Skin of body (tissue), 2 donors: ENCODE measurements around the gene ARHGEF11. TPM values are rescaled to one million over a fixed set of nuclear protein-coding genes. Genes with fewer than 3 reads are reported as not detected.
"Not testable (repeated sequence)": the region's sequence is repeated elsewhere in the genome, so short reads cannot be mapped to it uniquely, and the experiment has no call there.

ENCODE experiments used
- DNase-seq: peaks from one replicate; lab custom pipeline; 2025; lab: John Stamatoyannopoulos, UW
- total RNA-seq: library from RNA; depleted of rRNA; stranded (reverse); fragments of >200 nt; gene quantifications from one replicate; pipeline ENCODE4 v1.2.3, GENCODE V29; 2014

Gene ARHGEF11, protein sequence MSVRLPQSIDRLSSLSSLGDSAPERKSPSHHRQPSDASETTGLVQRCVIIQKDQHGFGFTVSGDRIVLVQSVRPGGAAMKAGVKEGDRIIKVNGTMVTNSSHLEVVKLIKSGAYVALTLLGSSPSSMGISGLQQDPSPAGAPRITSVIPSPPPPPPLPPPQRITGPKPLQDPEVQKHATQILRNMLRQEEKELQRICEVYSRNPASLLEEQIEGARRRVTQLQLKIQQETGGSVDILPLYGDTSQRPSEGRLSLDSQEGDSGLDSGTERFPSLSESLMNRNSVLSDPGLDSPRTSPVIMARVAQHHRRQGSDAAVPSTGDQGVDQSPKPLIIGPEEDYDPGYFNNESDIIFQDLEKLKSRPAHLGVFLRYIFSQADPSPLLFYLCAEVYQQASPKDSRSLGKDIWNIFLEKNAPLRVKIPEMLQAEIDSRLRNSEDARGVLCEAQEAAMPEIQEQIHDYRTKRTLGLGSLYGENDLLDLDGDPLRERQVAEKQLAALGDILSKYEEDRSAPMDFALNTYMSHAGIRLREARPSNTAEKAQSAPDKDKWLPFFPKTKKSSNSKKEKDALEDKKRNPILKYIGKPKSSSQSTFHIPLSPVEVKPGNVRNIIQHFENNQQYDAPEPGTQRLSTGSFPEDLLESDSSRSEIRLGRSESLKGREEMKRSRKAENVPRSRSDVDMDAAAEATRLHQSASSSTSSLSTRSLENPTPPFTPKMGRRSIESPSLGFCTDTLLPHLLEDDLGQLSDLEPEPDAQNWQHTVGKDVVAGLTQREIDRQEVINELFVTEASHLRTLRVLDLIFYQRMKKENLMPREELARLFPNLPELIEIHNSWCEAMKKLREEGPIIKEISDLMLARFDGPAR (N-terminal part only)
- 26.6 TPM for total RNA-seq

DNA sequence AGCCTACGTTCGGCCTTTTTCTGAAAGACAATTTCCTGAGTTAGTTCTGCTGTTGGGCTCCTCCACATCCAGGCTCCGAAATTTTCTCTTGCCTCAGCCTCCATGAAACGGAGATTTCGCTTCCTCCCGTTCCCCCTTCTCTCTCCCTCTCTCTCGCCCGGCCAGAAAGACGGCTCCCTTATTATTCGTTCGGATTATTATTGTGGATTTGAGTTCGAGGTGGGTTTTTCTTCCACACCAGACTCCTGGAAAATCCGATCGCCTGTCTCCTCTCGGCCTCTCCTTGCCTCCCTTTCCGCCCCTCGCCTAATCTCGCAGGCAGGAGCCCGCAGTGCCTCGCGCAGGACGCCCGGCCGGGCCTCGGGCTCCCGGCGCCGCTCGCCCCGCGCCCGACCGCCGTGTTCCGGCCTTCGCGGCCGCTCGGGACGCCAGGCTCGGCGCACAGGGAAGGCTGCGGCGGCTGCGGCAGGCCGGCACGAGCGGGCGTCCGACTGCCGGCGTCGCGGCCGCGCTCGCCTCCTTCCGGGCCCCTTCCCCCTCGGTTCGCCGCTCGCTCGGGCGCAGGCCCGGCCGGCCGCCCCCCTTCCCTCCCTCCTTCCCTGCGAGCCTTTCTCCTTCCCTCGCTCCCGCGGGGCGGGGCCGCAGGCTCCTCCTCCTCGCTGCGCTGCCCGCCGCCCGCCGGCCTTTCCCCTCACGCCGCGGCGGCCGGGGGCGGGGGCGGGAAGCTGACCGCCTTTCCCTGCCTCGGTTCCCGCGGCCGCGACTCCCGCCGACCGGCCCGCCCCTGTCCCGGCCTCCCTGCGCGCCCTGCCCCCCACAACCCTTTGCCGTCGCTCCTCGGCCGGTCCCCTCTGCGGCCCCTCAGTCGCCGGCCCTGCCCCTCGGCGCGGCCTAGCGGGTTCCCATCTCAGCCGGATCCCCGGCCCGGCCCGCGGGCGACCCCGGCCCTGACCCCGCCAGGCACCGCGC is at the start of gene ARHGEF11:
Gene ARHGEF11 (minus strand): TSS at position 493 of the 969 bp plus-strand sequence. CDS start 1,412 bp downstream, outside the sequence.
- DNase-seq: peak; percentile 69

DNA sequence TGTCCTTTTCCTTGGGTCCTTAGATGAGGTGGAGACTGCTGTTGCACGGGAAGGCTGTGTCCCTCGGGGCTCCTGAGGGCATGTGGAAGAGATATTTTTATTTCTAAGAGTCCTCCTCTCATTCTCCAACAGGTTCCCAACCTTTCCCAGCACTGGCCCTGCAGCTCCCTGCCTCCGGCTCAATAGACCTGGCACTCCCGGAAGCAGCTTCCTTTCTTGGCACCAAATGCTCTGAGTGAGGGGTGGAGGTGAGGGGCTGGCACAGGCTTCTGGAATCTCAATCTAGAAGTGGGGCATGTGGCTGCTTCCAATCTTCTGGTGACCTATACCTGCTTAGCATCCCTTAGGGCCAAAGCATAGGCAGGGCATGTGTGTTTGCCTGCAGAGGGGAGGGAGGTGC is 49.5 kb upstream of the ARHGEF11 start:
- no peak for DNase-seq

DNA sequence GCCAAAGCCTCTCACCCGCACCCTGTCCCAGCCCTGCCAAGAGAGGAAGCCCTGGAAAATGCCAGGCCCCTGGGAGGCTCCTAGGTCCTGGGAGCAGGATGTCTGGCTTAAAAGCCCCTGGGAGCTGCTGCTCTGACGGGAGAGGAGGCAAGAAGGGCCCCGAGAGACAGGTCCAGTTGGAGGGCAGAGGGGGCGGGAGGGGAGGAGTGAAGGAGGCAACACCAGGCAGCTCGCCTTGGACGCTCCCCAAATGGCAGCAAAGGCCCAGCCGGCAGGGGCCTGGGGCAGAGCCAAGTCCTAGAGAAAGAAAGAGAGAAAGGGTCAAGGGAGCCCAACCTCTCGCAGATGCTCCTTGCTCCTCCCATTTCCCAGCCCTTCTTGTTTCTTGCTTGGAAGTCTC is 47.3 kb upstream of the ARHGEF11 start:
- no peak for DNase-seq

DNA sequence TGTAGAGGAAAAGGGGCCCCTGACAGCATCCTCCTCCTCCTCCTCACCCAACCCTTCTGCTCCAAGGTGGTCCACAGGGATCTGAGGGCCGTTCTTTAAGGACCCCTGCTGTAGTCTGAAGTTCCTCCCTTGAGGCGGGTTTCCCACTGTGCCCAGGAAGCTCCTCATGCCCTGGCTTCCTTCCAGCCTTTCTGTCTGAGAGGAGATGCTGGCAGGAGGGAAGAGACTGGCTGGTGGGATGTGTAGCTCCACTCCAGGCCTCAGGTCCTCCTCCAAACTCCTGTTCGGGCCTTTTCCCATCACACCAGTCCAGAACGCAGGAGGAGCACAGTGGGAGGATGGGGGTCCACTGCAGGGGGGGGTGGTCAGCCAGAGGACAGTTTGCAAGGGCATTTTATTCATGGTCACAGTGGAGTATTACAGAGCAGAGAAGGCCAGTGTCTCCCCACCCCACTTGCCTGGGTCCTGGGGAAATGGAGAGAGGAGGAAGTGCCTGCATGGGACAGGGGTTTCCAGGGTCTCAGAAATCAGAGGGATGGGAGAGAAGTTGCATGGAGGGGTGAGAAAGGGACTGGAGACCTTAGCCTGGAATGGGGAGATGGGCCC is 46.2 kb upstream of the ARHGEF11 start:
- DNase-seq: no peak

DNA sequence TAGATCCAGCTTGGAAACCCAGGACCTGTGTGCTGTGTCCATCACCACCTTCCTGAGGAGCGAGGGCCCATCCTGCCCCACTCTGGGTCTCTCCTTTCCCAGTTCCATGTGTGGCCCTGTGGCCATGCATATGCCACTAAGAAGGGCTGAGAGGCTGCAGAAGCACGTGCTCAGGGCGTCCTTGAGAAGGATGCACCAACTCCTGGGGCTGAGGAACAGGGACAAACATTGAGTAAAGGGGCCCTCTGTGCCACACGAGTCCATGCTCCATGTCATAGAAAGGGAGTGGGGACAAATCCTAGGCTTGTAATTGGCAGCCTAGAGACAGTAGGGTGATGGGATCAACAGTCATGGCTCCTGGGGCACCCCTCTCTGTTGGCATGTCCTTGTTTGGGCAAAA is 45.6 kb upstream of the ARHGEF11 start:
- DNase-seq: no peak

DNA sequence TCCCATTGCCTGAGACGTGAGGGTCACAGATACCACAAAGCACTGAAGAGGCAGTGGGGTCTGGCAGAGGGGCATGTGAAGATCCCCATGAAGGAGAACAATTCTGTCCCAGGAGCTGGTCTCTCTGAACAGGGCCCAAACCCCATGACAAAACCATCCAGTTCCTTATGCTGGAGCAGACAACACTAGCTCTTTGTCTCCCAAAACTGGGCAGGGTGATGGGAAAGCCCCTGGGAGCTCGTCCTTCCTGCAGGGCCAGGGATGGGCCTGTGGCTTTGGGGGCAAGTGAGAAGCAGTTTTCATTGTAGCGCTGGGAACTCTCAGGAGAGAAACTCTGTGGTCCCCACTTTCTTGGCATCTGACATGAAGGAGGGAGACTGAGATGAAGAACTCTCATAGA is 45.2 kb upstream of the ARHGEF11 start:
- no peak for DNase-seq

DNA sequence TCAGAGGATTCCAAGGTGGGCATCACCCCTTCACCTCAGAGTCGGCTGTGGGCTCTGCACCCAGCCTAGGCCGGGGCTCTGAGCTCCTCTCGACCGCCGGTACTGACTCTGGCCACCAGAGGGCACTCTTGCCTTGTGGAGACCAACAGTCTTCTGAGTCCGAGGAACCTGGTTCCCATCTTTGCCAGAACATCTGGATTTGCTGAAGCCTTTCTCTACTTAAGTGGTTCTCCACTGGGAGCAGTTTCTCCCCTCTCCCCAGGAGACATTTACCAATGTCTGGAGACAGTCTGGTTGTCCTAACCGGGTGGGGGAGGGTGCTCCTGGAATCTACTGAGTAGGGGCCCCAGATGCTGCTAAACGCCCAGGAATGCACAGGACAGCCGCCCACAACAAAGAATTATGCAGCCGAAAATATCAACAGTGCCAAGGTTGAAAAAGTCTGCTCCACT is 44.7 kb upstream of the ARHGEF11 start:
- DNase-seq: peak; percentile 94

DNA sequence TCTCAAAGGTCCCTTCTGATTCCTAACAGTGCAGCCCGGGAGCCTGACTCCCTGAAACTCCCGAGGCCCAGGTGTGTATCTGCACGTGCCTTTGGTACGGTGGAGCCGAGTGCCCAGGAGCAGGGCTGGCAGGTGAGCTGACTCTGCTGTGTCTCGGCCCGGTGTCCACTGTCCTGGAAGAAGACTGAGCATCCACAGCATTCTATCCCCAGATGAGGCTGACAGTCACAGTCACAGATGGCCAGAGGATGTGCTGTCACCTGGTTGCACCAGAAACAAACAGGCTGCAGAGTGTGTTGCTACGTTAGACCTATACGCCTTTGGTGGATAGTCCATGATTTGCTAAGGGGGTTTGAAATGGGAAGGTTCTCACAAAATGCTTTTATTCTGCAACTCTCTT is 44.2 kb upstream of the ARHGEF11 start:
- DNase-seq: no peak

DNA sequence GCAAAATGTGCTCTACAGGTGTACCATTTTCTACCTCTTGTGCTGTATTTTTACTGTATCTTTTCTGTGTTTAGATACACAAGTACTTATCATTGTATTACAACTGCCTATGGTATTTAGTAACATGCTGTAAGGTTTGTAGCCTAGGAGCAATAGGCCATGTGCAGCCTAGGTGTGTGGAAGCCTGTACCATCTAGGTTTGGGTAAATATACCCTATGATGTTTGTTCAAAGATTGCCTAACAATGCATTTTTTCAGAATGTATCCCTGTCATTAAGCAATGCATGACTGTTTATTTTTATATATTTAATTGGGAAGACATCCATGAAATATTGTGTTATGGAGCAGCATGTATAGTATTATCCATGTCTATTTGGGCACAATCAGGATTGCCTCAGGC is 43.1 kb upstream of the ARHGEF11 start:
- no peak for DNase-seq

DNA sequence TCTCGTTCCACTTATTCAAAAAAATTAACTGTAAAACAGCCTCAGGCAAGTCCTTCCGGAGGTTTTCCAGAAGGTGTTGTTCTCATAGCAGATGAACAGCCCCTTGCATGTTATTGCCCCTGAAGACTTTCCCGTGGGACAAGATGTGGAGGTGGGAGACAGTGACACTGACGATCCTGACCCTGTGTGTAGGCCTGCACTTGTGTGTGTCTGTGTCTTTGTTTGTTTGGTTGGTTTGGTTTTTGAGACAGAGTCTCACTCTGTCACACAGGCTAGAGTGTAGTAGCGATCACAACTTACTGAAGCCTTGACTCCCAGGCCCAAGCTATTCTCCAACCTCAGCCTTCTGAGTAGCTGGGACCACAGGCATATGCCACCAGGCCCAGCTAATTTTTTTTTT is 41.5 kb upstream of the ARHGEF11 start:
- DNase-seq: no peak

DNA sequence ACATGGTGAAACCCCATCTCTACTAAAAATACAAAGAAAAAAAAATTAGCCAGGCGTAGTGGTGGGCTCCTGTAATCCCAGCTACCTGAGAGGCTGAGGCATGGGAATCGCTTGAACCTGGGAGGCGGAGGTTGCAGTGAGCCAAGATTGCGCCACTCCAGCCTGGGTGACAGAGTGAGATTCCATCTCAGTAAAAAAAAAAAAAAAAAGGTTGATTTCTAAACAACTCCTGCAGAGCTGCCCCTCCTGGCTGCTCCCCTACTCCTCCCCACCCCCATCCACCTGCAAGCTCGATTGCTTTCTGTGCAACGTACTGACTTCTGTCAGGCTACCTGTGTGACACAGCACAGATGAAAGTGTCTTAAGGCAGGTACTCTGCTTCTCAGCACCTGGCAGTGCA is 40.8 kb upstream of the ARHGEF11 start:
- no peak for DNase-seq

DNA sequence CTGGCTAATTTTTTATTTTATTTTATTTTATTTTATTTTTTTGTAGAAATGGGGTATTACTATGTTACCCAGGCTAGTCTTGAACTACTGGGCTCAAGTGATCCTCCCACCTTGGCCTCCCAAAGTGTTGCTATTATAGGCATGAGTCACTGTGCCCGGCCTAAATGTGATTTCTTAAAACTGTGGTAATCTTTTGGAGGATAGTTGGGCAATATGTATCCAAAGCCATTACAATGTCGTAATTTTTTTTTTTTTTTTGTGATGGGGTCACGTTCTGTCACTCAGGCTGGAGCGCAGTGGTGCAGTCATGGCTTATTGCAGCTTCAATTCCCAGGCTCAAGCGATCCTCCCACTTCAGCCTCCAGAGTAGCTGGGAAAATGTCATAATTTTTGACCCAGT is 39.9 kb upstream of the ARHGEF11 start:
- no peak for DNase-seq

DNA sequence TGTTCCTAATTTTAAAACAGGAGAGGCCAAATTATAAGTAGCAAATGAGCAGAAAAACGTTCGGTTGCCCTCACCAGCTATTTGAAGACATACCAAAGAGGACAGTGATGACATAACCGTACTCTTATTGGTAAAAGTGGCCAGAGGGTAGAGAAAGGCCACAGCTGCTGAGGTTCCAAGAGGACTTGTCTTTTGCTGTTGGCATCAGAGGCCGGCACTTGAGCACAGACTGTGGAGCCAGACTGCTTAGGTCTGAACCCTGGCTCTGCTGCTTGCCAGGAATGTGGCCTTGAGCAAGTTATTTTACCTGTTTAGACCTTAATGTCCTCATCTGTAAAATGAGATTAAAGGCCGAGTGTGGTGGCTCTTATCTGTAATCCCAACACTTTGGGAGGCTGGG is 39.2 kb upstream of the ARHGEF11 start:
- DNase-seq: no peak

DNA sequence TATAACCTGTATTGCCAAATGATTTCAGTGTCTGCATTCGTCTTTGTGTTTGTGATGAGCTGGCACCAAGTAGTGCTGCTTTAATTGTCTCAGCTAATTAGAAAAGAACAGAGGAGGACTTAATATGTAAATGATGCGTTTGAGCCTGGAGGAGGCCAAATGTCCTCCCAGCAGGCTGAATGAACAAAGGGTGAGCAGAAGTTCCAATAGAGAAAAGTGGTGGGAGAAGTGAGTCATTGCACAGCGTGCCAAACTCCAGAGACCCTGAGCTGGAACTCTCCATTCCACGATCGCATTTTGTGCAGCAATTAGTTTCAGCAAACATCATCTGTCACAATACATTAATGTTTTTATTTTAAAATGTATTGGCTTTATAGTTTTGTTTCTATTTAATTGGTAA is 36.2 kb upstream of the ARHGEF11 start:
- no peak for DNase-seq

DNA sequence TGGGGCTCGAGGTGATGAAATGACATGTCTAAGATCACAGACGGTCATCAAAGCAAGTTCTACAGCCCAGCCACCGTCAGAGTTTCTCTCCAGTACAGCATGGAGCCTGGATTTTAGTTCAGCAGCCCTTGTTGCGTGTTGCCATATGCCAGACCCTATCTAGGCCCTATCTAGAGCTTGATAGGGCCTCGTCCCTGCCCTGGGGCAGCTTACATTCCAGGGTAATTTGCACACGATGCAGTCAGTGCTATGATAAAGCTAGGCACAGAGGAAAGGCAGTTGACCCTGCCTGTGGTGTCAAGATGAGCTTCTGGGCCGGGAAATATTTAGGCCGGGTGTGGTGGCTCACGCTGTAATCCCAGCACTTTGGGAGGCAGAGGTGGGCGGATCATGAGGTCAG is 35.2 kb upstream of the ARHGEF11 start:
- DNase-seq: no peak

DNA sequence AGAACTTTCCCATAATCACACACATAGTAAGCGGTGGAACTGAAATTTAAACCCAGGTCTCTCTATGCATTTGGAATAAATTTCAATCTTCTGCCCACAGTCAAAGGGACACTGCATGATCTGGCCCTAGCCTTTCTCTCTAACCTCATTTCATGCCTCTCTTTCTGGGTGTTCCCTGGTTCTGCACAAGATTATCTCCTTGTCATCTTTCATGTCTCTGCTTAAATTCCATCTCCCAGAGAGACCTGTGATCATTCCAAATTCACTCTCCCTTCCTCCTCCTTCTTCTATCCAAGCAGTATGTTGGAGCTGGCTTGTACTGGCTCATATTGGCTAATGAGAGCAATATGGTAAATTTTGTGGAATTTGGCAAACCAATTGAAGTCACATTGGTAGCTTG is 31.9 kb upstream of the ARHGEF11 start:
- no peak for DNase-seq

DNA sequence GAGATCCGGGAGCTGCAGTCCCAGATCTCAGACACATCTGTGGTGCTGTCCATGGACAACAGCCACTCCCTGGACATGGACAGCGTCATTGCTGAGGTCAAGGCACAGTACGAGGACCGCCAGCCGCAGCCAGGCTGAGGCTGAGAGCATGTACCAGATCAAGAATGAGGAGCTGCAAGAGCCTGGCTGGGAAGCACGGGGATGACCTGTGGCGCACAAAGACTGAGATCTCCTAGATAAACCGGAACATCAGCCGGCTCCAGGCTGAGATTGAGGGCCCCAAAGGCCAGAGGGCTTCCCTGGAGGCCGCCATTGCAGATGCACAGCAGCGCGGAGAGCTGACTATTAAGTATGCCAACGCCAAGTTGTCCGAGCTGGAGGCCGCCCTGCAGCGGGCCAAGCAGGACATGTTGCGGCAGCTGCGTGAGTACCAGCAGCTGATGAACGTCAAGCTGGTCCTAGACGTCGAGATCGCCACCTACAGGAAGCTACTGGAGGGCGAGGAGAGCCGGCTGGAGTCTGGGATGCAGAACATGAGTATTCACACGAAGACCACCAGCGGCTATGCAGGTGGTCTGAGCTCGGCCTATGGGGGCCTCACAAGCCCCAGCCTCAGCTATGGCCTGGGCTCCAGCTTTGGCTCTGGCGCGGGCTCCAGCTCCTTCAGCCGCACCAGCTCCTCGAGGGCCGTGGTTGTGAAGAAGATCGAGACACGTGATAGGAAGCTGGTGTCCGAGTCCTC is 28.6 kb upstream of the ARHGEF11 start:
- DNase-seq: peak; percentile 10

DNA sequence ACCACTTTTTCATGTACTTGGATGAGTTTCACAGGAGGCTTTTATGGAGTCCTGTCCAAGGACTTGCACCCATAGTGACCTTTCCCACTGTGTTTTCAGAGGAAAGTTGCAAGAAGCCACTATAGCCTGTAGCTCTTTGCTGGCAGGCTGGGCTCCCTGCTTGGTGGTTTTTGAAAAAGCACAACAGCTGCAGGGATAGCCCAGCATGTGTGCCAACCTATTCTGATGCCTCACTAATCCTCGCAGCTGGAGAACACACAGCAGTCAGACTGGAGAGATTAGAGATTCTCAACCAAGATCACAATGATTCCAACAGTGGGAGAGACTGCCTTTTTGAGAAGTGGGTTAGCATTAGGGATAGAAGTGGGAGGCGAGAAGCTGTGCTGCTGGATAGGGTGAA is 24.1 kb upstream of the ARHGEF11 start:
- DNase-seq: no peak

DNA sequence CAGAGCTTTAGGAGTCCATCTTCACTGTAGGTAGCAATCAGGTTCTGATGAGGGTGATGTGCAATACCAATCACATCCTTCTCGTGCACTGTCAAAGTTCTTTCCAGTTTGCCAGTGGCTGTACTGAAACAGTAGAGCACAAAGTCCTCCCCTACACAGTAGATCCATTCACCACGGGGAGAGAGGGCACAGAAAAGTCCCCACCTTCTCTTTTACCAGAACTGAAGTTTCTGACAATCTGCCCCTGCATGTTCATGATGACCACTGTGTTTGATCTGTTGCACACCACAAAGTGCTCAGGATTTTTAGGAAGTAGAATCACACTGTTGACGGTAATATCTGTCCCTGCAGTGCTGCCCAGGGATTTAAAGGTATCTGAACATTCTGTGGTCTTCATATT is 13.7 kb upstream of the ARHGEF11 start:
- DNase-seq: not testable (repeated sequence)

DNA sequence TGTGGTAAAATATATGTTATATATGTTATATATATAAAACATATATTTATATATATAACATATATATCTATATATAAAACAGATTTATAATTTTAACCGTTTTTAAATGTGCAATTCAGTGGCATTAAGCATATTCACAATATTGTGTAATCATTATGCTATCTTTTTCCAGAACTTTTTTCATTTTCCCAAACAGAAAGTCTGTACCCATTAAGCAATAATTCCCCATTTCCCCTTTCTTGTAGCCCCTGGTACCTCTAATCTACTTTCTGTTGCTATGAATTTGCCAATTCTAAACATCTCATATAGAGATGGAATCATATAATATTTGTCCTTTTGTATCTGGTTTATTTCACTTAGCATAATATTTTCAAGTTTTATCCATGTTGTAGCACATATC is 10.7 kb upstream of the ARHGEF11 start:
- no peak for DNase-seq
